Measurements from ENCODE around the gene CYB561D2. TPM values are rescaled to one million over a fixed set of nuclear protein-coding genes. Genes with fewer than 3 reads are reported as not detected.

The CYB561D2 gene
- total and polyA plus RNA-seq, 5 donors = 8.5 to 11.1 (median 10.8) TPM

DNA sequence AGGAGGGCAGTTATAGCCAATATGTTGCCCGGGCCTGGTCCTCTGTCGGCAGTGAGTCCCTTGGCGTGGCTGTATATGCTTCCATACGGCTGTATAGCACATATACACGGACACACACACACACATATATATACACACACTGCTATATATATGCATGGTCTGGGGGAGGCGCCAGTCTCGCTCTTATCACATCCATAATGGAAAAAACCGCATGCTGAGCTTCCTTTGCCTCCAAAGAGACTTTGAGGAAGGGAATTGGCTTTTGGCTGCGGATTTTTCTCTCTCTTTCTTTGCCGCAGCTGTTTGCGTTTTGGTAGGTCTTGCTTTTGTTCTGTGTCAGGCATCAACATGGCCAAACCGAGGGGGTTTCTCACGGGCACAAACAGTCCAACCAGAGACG lies 19.9 kb downstream of the CYB561D2 start:
- WGBS = 48% methylated on average over 14 of the region's 14 CpGs
- DNase-seq = no peak
- intact Hi-C loops (cut with DNase I) = no loop called here
- no peaks in the 10 kb centered on the region for H3K9me3 ChIP-seq (ENCODE audit: control insufficient read depth, low read length)
- no peak overlapping the region for H3K27ac ChIP-seq (ENCODE audit: low read length)
- no peak overlapping the region for H3K4me3 ChIP-seq (ENCODE audit: low read length)
- ATAC-seq = no peak
- no peaks in the 10 kb centered on the region for H3K4me1 ChIP-seq (ENCODE audit: control insufficient read depth, insufficient read depth, low read length)
- H3K27me3 ChIP-seq (ENCODE audit: control insufficient read depth, insufficient read depth) = no peaks in the 10 kb centered on the region

DNA sequence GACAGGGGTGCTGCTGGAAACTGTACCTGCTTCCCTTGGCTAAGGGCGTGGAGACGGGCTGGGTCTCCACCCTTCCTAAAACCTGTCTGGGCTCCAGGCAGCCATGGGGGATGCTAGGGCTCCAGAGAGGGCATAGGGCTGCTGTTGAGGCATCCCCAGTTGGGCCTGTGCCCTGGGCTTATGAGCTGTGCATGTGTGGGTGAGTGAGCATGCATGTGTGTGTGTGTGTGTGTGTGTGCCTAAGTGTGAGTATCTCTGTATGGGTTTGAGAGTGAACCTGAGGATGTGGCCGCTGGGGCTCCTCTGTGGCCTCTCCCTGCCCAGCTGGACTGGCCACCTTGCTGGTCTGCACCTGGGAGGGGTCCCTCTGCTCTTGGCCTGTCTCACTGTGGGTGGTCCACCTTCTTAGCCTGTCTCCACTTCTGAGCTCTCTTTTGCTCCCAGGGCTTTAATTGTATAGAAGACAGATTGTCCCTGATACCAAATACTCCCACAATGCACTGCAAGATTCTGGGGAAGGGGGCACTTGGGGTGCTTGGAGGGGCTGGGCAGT lies 20.5 kb downstream of the CYB561D2 start:
- Histone ChIP-seq H3K27ac (ENCODE audit: low read length) (no peak overlapping the region), H3K4me1 (ENCODE audit: control insufficient read depth, insufficient read depth, low read length) (no peaks in the 10 kb centered on the region), H3K9me3 (ENCODE audit: control insufficient read depth, low read length) (no peaks in the 10 kb centered on the region), H3K4me3 (ENCODE audit: low read length) (no peak overlapping the region), H3K27me3 (ENCODE audit: control insufficient read depth, insufficient read depth) (no peaks in the 10 kb centered on the region)
- ATAC-seq (no peak), DNase-seq (no peak)
- WGBS = 84% methylated on average over 3 of the region's 3 CpGs
- intact Hi-C loops (cut with DNase I) = no loop called here

DNA sequence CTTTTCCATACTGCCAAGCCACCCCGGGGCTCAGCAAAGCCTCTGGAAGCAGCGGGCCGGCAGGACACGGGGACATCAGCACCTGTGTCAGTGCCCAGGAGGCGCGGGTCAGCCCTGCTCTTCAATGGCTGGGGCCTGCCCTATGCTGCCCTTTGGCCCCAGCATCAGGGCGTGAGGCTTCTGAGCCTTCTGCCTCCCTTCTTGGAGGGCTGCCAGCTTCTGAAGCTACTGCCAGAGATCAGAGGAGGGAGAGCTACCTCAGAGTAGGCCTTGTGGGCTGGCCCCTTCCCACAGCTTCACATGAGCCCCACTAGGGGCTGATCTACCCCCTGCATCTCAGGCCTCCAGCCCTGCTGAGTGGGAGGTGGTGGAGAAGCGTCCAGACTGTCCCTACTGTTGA lies 21.7 kb downstream of the CYB561D2 start:
- Histone ChIP-seq H3K27me3 (ENCODE audit: control insufficient read depth, insufficient read depth) (no peaks in the 10 kb centered on the region), H3K4me3 (ENCODE audit: low read length) (no peak overlapping the region), H3K27ac (ENCODE audit: low read length) (no peak overlapping the region), H3K4me1 (ENCODE audit: control insufficient read depth, insufficient read depth, low read length) (no peaks in the 10 kb centered on the region), H3K9me3 (ENCODE audit: control insufficient read depth, low read length) (no peaks in the 10 kb centered on the region)
- DNase-seq = no peak
- 65% methylated on average over 8 of the region's 8 CpGs for WGBS
- no peak for ATAC-seq
- intact Hi-C loops (cut with DNase I) = no loop called here

DNA sequence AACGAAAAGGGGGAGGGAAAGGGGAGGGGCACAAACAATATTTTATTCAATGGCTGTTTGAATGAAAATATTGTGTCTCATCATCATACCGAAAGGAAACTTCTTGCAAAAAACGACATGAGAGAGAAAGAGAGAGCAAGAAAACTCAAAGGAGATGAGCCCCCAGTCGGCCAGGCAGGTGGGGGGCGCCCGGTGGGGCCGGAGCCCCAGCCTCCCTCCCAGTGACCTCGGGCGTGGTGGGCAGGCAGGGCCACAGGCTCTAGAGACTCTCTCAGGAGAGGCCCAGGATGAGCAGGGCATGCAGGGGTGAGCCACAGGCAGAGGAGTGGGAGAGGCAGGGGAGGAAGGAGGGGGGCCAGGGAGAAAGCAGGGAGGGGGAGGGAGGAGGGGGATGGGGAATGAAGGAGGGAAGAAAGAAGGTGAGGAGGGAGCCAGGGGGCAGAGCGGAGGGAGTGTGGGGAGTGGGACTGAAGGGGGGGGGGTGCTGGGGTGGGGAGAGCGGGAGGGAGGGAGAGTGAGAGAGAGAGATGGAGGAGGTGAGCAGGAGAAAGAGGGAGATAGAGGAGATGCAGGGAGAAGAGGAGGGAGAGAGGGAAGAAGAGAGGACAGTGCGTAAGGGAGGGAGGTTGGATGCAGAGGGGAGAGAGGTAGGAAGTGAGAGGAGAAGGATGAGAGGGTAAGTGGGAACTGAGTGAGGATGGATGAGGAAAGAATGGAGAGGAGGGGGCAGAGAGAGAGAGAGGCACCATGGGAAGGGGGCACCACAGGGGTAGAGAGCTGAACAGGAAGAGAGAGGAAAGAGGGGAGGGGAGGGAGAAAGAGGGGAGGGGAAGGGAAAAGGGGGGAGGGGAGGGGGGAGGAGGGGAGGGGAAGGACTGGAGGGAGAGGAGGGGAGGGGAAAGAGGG lies 22.7 kb downstream of the CYB561D2 start:
- H3K4me1 ChIP-seq (ENCODE audit: control insufficient read depth, insufficient read depth, low read length) = no peaks in the 10 kb centered on the region
- ATAC-seq (no peak), DNase-seq (no peak)
- no peaks in the 10 kb centered on the region for H3K9me3 ChIP-seq (ENCODE audit: control insufficient read depth, low read length)
- no peaks in the 10 kb centered on the region for H3K27me3 ChIP-seq (ENCODE audit: control insufficient read depth, insufficient read depth)
- intact Hi-C loops (cut with DNase I) = no loop called here
- no peak overlapping the region for H3K27ac ChIP-seq (ENCODE audit: low read length)
- 59% methylated on average over 12 of the region's 12 CpGs for WGBS
- H3K4me3 ChIP-seq (ENCODE audit: low read length) = no peak overlapping the region

DNA sequence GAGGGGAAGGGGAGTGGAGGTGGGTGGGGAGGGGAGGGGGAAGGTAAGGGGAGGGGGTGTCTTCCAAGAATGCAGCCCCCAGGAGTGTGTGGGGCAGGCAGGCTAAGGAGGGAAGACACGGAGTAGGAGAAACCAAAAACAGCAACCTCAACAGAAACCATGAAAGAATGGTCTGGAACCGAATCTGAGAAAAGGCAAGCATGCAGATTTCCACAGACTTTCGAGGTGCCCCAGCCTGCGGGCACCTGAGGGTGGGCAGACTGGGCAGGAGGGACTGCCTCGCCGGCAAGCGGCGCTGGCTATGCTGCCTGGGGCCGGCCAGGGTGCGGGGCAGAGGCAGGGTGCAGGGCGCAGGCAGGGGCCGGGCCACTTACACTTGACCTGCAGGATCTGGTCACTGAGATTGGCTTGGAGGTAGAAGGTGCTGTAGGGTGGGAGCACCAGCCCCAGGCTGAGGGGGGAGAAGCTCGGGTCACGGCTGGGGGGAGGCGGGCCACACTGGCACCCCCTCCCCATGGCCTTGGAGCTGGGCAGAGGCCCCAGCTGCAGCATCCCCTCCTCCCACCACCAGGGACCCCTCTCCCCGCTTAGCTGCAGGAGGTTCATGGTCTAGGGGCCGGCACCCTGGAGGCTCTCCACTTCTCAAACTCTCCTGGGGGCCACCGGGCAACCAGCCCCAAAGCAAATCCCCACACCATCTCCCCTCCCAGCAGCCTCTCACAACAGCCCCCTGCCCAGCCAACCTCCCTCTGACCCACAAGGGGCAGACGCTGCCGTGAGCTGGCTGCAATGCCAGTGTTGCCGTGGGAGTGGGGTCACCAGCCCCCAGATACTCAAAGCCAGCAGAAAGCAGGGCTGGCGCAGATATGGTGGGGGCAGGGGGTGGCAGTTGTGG lies 23.9 kb downstream of the CYB561D2 start:
- Histone ChIP-seq H3K4me3 (ENCODE audit: low read length) (no peak overlapping the region), H3K4me1 (ENCODE audit: control insufficient read depth, insufficient read depth, low read length) (no peaks in the 10 kb centered on the region), H3K27me3 (ENCODE audit: control insufficient read depth, insufficient read depth) (no peaks in the 10 kb centered on the region), H3K9me3 (ENCODE audit: control insufficient read depth, low read length) (no peaks in the 10 kb centered on the region), H3K27ac (ENCODE audit: low read length) (no peak overlapping the region)
- DNase-seq = no peak
- intact Hi-C loops (cut with DNase I) = no loop called here
- WGBS = 79% methylated on average over 22 of the region's 22 CpGs
- no peak for ATAC-seq

DNA sequence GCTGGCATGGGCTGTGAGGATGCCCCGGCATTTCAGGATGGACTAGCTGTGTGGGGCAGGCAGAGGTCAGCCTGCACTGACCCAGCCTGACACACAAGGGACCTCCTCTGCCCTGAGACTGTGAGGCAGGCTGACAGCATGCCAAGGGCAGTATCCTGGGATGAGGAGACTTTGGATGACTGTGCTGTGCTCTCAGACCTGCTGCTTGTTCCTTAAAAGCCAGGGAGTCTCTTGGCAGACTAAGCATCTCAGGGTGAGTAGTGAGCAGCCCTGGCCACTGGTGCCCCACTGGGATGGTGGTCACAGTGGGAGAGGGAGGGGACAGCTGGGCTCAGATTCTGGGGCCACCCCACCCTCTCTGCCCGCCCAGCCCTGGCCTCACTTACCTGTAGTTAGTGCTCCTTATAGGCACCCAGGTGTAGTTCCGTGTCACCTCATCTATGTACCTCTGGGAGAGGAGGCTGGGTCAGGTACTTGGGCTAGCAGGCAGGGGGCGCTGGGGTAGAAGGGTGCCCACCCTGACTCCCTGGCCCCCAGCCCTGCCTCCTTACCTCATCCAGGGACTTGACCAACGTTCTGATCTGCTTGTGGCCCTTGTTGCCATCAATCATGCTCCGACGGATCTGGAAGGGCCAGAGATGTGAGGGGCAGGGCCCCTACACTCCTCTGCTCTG lies 24.7 kb downstream of the CYB561D2 start:
- no peak overlapping the region for H3K27ac ChIP-seq (ENCODE audit: low read length)
- 73% methylated on average over 7 of the region's 7 CpGs for WGBS
- H3K9me3 ChIP-seq (ENCODE audit: control insufficient read depth, low read length) = no peaks in the 10 kb centered on the region
- no peaks in the 10 kb centered on the region for H3K4me1 ChIP-seq (ENCODE audit: control insufficient read depth, insufficient read depth, low read length)
- H3K4me3 ChIP-seq (ENCODE audit: low read length) = no peak overlapping the region
- H3K27me3 ChIP-seq (ENCODE audit: control insufficient read depth, insufficient read depth) = no peaks in the 10 kb centered on the region
- intact Hi-C loops (cut with DNase I) = no loop called here
- no peak for ATAC-seq
- DNase-seq = no peak

DNA sequence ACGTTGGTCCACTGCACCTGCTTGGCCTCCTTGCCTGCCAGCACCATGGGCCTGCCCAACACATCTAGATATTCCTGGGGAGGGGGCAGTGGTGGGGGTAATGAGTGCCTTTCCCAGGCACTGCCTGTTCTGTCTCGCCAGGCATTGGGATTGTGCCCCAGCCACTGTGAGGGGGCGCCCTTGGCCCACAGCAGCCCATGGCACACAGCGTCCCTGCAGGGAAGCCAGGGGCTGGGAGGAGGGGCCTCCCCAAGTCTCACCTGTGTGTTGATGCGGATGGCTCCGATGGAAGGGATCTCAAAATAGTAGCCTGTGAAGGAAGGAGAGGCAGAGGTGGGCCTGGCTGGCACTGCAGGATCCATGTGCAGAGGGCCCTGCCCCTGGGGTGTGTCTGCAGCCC lies 27.4 kb downstream of the CYB561D2 start:
- Histone ChIP-seq H3K27me3 (ENCODE audit: control insufficient read depth, insufficient read depth) (no peaks in the 10 kb centered on the region), H3K9me3 (ENCODE audit: control insufficient read depth, low read length) (no peaks in the 10 kb centered on the region), H3K27ac (ENCODE audit: low read length) (no peak overlapping the region), H3K4me3 (ENCODE audit: low read length) (no peak overlapping the region), H3K4me1 (ENCODE audit: control insufficient read depth, insufficient read depth, low read length) (no peaks in the 10 kb centered on the region)
- intact Hi-C loops (cut with DNase I) = no loop called here
- DNase-seq (no peak), ATAC-seq (no peak)
- WGBS = 82% methylated on average over 6 of the region's 6 CpGs

DNA sequence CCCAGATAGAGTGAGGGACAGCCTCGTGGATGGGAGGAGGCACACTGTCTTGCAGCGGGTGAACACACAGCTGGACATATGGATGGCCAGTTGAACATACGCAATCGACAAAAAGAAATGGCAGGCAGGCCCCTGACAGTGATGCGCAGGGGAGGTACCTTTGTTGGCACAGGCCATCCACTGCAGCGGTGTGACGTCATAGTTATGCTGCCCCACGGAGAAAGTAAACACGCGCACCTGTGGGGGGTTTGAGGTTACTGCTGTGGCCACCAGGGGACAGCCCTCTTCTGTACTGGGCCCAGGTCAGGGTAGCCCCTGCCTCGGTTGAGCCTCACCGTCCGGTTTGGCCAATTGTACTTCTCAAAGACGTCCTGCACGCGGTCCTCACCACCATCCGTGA lies 28.1 kb downstream of the CYB561D2 start:
- H3K9me3 ChIP-seq (ENCODE audit: control insufficient read depth, low read length) = no peaks in the 10 kb centered on the region
- ATAC-seq = no peak
- no peak overlapping the region for H3K4me3 ChIP-seq (ENCODE audit: low read length)
- no peaks in the 10 kb centered on the region for H3K27me3 ChIP-seq (ENCODE audit: control insufficient read depth, insufficient read depth)
- 87% methylated on average over 17 of the region's 17 CpGs for WGBS
- intact Hi-C loops (cut with DNase I) = no loop called here
- H3K4me1 ChIP-seq (ENCODE audit: control insufficient read depth, insufficient read depth, low read length) = no peaks in the 10 kb centered on the region
- H3K27ac ChIP-seq (ENCODE audit: low read length) = no peak overlapping the region
- DNase-seq = no peak

DNA sequence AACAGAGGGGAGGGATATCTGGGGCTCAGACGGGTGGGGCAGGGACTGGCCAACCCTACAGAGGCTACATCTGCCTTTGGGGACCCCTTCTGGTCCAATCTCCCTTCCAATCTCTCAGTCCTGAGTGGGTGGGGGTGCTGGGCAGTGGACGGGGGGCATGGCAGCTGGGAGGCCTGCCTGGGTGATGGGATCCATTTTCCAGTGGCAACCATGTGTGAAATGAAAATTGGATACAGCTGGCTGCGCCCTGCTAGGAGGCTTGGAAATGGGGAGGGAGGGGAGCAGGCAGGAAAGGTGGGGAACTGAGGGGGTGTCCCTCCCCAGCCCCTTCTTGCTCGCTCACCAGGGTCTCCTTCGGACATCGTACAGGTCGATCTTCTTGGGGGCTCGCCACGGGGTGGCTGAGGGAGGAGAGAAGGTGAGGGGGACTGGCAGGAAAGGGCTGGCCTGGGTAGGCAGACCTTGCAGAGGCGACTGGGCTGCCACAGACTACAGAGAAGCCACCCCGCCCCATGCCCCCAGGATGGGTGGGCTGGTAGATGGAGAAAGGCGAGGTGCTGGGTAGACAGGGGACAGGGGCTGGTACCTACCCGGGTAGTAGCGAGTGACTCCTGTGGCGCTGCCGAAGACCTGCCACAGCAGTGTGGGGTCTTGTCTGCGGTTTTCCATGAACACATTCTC lies 29.9 kb downstream of the CYB561D2 start:
- H3K4me3 ChIP-seq (ENCODE audit: low read length) = no peak overlapping the region
- intact Hi-C loops (cut with DNase I) = no loop called here
- no peaks in the 10 kb centered on the region for H3K9me3 ChIP-seq (ENCODE audit: control insufficient read depth, low read length)
- H3K27ac ChIP-seq (ENCODE audit: low read length) = no peak overlapping the region
- 89% methylated on average over 17 of the region's 17 CpGs for WGBS
- ATAC-seq (no peak), DNase-seq (no peak)
- no peaks in the 10 kb centered on the region for H3K27me3 ChIP-seq (ENCODE audit: control insufficient read depth, insufficient read depth)
- H3K4me1 ChIP-seq (ENCODE audit: control insufficient read depth, insufficient read depth, low read length) = no peaks in the 10 kb centered on the region

DNA sequence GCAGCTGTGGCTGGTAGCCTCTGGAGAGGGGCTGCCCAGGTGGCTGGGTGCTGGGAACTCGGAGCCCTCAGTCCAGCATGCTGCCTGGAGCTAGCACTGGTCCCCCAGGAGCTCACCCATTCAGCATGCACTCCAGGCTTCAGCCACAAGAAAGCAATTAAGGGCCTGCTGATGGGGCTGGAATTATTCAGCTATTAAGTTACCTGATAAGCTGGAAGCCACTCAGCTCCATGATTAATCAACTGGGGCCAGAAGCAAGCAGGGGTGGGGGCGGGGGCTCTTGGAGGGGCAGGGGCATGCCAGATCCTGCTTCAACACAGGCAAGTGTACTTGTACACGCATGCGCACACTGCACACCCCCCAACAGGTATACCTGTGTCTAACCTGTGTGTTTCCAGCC lies 30.7 kb downstream of the CYB561D2 start:
- 88% methylated on average over 4 of the region's 4 CpGs for WGBS
- Histone ChIP-seq H3K4me1 (ENCODE audit: control insufficient read depth, insufficient read depth, low read length) (no peaks in the 10 kb centered on the region), H3K9me3 (ENCODE audit: control insufficient read depth, low read length) (no peaks in the 10 kb centered on the region)

More for the DNA sequence above, 30.7 kb downstream of the CYB561D2 start:
- DNase-seq = no peak
- ATAC-seq = no peak
- H3K4me3 ChIP-seq (ENCODE audit: low read length) = no peak overlapping the region
- no peaks in the 10 kb centered on the region for H3K27me3 ChIP-seq (ENCODE audit: control insufficient read depth, insufficient read depth)
- H3K27ac ChIP-seq (ENCODE audit: low read length) = no peak overlapping the region
- intact Hi-C loops (cut with DNase I) = no loop called here
